Motor neuron (in vitro differentiated cells): ENCODE results near the gene BSN. TPM values are rescaled to one million over a fixed set of nuclear protein-coding genes. Genes with fewer than 3 reads are reported as not detected.
A peak's percentile ranks its signal among the peaks of the same experiment; 100 is the strongest.

Source experiments
- ATAC-seq, 8 experiments: fragments of 200-7000 bp; cut with Tn5 transposase; replicated peaks in 6 of 8; 2 replicates each; pipeline ENCODE4 v1.8.0; 2021; ENCODE audit warnings: mild to moderate bottlenecking in 8 of 8, moderate library complexity in 8 of 8
- H3K27ac ChIP-seq, 2 donors: fragments of 250-450 bp; sonication (Bioruptor Pico); 2 replicates each; pipeline ENCODE4 v1.9.0; 2021; ENCODE audit warnings: antibody characterized with exemption in 2 of 2, mild to moderate bottlenecking in 2 of 2, moderate library complexity in 1 of 2
- H3K4me1 ChIP-seq, 2 donors: fragments of 250-450 bp; sonication (Bioruptor Pico); replicated peaks in 1 of 2; 2 replicates each; pipeline ENCODE4 v1.6.1; 2021; ENCODE audit warnings: antibody characterized with exemption in 2 of 2, mild to moderate bottlenecking in 2 of 2, moderate library complexity in 1 of 2
- H3K4me3 ChIP-seq, 5 donors: fragments of 250-450 bp; sonication (Bioruptor Pico); 2 replicates each; pipeline ENCODE4 v1.9.0; 2021; ENCODE audit warnings: antibody characterized with exemption in 5 of 5, mild to moderate bottlenecking in 5 of 5, moderate library complexity in 4 of 5
- WGBS, 10 experiments: fragments of 450-650 bp; shearing (Covaris generic); methylation state at CpG; one replicate each; pipeline ENCODE4 v1.0.0; 2022; 5-methylcytosine and 5-hydroxymethylcytosine counted together
- in situ Hi-C, 9 experiments: fragments of 400-800 bp; cut with MboI; loops; one replicate each; pipeline ENCODE4 v1.15.0; 2021; ENCODE audit warnings: low sequenced_read_pairs in 9 of 9, low pct_unique_long_range_greater_than_20kb in 2 of 9; ENCODE audit not compliant: unreplicated experiment in 9 of 9
- total RNA-seq, 8 experiments: library from RNA; unstranded; fragments of 300-600 nt; gene quantifications; 2 replicates each; pipeline versions ENCODE4 v1.2.3 to v1.2.4, GENCODE V29; 2022

BSN gene
- total RNA-seq, 8 experiments from 2014 or later, result 0.31 to 12.6 (median 6.9) TPM

DNA sequence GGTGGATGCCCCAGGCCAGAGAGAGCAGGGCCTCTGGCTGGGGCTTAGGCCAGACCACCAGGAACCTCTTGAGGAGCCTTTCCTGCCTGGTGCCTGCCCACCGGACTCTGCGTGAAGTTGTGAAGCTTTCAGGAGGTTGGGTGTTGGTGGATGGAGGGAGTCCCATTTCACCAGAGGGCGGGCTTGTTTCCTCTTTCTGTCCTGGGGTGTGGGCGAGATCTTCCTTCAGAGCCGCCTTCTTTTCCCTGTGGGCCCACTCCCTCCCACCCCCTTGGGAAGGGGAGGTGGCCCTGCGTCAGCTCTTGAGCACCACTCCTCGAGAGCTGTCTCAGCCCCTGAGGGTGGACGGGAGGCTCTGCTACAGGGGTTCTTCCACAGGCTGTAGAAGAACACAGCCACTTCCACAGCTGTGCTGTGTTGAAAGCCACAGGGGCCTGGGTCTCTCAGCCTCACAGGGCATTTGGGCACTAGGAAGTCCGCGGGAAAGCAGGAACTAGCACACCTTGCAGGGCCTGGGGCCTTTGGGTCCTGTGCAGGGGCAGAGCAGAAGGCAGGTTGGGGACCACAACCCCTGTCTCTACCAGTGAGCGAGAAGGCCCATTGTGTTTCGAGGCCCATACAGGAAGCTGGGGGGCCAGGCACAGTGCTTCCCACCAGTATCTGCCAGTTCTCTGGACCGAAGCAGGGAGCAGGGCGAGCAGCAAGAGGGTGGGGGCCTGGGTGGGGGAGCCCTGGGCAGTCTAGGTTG, 163.1 kb downstream of the BSN start:
- no peak for ATAC-seq
- Histone ChIP-seq H3K4me3 (no peak overlapping the region), H3K4me1 (peaks cover 9 to 12% of the 10 kb centered on the region in 2 donors), H3K27ac (no peak overlapping the region)
- in situ Hi-C loops, result no loop called here
- WGBS, 10 experiments, result 80 to 100% methylated on average over 1 of the region's 14 CpGs; no CpG with 5 or more reads in 8 of the 10 experiments

DNA sequence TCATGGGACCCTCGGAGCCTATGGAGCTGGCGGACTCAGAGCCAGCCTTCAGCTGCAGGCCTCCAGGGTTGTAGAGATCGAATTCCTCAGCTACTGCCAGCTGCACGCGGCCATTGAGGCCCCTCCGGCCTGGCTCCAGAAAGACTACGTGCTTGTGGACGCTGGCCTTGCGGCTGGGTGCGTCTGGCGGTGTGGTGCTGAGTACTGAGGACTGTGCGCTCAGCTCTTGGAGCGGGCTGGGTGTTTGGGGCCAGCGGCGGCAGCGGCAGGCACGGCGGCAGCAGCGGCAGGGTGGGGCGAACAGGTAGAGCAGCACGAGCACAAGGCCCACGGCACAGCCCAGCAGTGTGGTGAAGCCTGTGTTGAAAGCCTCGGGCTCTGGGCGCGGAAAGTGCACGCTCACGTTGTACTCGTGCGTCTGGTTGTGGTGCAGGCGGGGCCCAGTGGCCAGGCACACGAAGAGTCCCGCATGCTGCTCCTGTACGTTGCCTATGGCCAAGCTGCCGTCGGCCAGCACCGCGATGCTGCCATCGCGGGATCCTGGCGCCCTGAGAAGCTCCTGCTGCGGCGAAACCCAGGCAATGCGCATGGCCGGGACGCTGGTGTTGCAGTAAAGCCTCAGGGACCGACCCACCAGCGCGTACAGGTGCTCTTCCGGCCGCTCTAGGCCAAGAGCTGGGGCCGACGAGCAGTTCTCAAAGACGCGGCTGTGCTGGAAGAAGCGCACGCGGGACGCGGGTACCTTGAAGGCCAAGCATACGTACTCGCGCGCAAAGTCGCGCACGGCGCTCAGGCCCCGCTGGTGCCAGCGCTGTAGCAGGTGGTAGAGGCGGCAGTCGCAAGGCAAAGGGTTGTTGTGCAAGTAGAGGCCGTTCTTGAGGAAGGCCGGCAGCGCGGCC, 163.9 kb downstream of the BSN start:
- ATAC-seq, result no peak
- WGBS, 10 experiments, result 80 to 100% (median 95%) methylated on average over 1 to 34 of the region's 75 CpGs; no CpG with 5 or more reads in 4 of the 10 experiments
- H3K27ac ChIP-seq, result no peak overlapping the region

DNA sequence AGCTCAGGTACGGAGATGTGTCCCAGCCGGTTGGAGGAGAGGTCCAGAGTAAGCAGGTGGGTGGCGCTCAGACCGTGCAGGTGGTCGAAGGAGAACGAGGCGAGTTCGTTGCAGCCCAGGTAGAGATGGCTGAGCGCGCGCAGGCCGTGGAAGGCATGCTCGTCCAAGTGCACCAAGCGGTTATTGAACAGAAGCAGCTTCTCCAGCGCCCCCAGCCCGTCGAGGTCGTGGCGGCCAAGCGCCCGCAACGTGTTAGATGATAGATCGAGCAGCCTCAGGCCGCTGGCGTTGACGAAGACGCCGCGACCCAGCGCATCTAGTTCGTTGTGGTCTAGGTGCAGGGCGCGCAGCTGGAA, 164.6 kb downstream of the BSN start:
- ATAC-seq, result no peak
- Histone ChIP-seq H3K4me3 (peak overlapping the region; percentile 40 to 72 (median 51)), H3K4me1 (peaks cover 15 to 18% of the 10 kb centered on the region in 2 donors), H3K27ac (peak overlapping the region; percentile 46 to 54)
- 17 to 100% (median 33%) methylated on average over 1 to 20 of the region's 33 CpGs; no CpG with 5 or more reads in 4 of the 10 experiments for WGBS, 10 experiments
- in situ Hi-C loops, result no loop called here

More for the DNA sequence above, 163.9 kb downstream of the BSN start:
- H3K4me1 ChIP-seq, result peaks cover 15 to 18% of the 10 kb centered on the region in 2 donors
- in situ Hi-C loops, result no loop called here
- H3K4me3 ChIP-seq, result no peak overlapping the region

DNA sequence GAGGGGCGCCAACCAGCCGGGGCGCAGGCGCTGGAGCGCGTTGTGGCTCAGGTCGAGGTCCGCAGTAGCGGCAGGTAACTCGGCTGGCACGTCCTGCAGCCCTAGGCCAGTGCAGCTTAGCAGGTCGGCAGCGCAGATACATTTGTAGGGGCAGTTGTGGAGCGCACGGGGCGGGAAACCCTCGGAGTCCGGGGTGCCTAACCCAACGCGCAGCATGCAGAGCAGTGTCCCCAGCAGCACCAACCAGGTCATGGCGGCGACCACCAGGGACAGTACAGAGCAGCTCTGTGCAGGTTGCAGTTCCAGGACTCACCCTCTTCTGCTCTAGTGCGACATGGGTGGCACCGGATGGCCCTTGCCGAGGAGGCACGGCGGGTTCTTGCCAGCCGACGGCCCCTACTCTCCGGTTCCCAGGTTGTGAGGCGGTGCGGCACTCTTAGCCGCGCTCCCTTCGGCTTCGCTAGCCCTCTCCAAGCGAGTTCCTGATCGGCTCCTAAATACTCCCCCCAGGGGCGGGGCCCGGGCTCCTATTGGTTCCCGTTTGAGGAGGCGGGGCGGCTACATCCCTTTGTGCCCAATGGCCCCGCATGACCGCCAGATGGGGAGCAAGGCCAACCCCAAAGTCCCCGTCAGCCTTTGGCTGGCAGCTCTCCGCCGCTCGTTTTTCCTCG, 165.1 kb downstream of the BSN start, which contains the start of gene AMIGO3:
Gene AMIGO3, minus strand, starts transcription at position 471 of the 671 bp plus-strand sequence. Its CDS starts 219 bp downstream, at position 252.
- H3K4me3 ChIP-seq, result peak within 1 kb of the TSS; percentile 40 to 72 (median 51)
- in situ Hi-C loops, result no loop called here
- peak; percentile 50 to 69 (median 64) for ATAC-seq
- H3K4me1 ChIP-seq, result peaks cover 15 to 20% of the 10 kb centered on the region in 2 donors
- WGBS, 10 experiments, result 0 to 18% (median 0%) methylated on average over 3 to 10 of the region's 50 CpGs; no CpG with 5 or more reads in 3 of the 10 experiments
- H3K27ac ChIP-seq, result peak within 1 kb of the TSS; percentile 46 to 54

Other genes with a start within 250 kb of the BSN start
- gene USP4, start 214.4 kb upstream of the BSN start, total RNA-seq, result 10 to 100 TPM; 14.5 to 56.9 (median 20.0) TPM
- gene GPX1, start 196.1 kb upstream of the BSN start, total RNA-seq, result 100 to 1,000 TPM; 101 to 243 (median 153) TPM
- 100 to 1,000 TPM in 6 of 8 experiments, 10 to 100 TPM in 2; 80.9 to 295 (median 201) TPM for gene RHOA, start 142.5 kb upstream of the BSN start, total RNA-seq
- 10 to 100 TPM in 7 of 8 experiments, 1 to 10 TPM in 1; 8.0 to 30.7 (median 20.2) TPM for gene TCTA, start 142.1 kb upstream of the BSN start, total RNA-seq
- 10 to 100 TPM in 5 of 8 experiments, 1 to 10 TPM in 3; 2.4 to 16.1 (median 11.4) TPM for gene AMT, start 132.0 kb upstream of the BSN start, total RNA-seq
- 10 to 100 TPM in 7 of 8 experiments, 1 to 10 TPM in 1; 4.1 to 20.1 (median 15.5) TPM for gene NICN1, start 125.2 kb upstream of the BSN start, total RNA-seq
- 10 to 100 TPM; 21.6 to 69.1 (median 37.5) TPM for gene DAG1, start 84.2 kb upstream of the BSN start, total RNA-seq
- 100 to 1,000 TPM in 3 of 8 experiments, 10 to 100 TPM in 5; 52.8 to 143 (median 75.2) TPM for gene APEH, start 119.9 kb downstream of the BSN start, total RNA-seq
- gene MST1, start 135.0 kb downstream of the BSN start, total RNA-seq, result 10 to 100 TPM in 7 of 8 experiments, 1 to 10 TPM in 1; 7.7 to 59.9 (median 26.0) TPM
- 10 to 100 TPM; 10.9 to 41.8 (median 16.2) TPM for gene RNF123, start 135.1 kb downstream of the BSN start, total RNA-seq
- 1 to 10 TPM in 6 of 8 experiments, under 1 TPM in 1, not detected in 1; 0.82 to 3.8 (median 2.3) TPM for gene AMIGO3, start 165.2 kb downstream of the BSN start, total RNA-seq
- gene GMPPB, start 169.5 kb downstream of the BSN start, total RNA-seq, result 10 to 100 TPM; 11.4 to 21.3 (median 16.2) TPM
- gene IP6K1, start 232.1 kb downstream of the BSN start, total RNA-seq, result 10 to 100 TPM; 25.2 to 43.5 (median 29.7) TPM
- under 1 TPM in 3 of 8 experiments, not detected in 5; 0.14 to 0.71 (median 0.57) TPM for gene CDHR4, start 245.4 kb downstream of the BSN start, total RNA-seq
- gene INKA1, start 248.8 kb downstream of the BSN start, total RNA-seq, result 1 to 10 TPM in 7 of 8 experiments, under 1 TPM in 1; 0.81 to 3.5 (median 2.3) TPM